GM10847 (cell line): ENCODE measurements around the gene BTN1A1.

Experiments used
- POLR2A ChIP-seq: IDR thresholded peaks from 2 replicates; pipeline ENCODE4 v1.6.1; 2011; ENCODE audit not compliant: insufficient read length; ENCODE audit errors: extremely low read depth

Gene BTN1A1, protein sequence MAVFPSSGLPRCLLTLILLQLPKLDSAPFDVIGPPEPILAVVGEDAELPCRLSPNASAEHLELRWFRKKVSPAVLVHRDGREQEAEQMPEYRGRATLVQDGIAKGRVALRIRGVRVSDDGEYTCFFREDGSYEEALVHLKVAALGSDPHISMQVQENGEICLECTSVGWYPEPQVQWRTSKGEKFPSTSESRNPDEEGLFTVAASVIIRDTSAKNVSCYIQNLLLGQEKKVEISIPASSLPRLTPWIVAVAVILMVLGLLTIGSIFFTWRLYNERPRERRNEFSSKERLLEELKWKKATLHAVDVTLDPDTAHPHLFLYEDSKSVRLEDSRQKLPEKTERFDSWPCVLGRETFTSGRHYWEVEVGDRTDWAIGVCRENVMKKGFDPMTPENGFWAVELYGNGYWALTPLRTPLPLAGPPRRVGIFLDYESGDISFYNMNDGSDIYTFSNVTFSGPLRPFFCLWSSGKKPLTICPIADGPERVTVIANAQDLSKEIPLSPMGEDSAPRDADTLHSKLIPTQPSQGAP

DNA sequence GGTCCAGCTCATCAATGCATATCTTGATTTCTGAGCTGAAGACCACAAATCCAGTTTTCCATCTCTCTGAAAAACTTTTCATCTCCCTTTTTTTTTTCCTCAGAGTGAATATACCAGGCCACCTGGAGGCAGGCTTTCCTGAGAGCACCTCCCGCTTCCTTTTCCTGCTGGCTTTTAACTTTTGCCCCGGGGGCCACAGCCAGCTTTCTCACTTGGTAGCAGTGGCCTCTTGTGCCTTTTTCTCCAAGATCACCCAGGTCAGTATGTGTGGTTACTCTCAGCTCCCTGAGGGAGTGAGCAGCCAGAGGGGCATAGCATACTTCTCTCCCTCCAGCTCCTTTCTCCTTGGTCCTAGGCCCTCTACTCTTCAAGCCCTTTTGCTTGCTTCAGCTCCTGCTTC, at the start of gene BTN1A1:
Gene BTN1A1 (plus strand): TSS at position 202 of the 400 bp plus-strand sequence. CDS start 984 bp downstream, outside the sequence.
- TF ChIP-seq POLR2A, result no peak

DNA sequence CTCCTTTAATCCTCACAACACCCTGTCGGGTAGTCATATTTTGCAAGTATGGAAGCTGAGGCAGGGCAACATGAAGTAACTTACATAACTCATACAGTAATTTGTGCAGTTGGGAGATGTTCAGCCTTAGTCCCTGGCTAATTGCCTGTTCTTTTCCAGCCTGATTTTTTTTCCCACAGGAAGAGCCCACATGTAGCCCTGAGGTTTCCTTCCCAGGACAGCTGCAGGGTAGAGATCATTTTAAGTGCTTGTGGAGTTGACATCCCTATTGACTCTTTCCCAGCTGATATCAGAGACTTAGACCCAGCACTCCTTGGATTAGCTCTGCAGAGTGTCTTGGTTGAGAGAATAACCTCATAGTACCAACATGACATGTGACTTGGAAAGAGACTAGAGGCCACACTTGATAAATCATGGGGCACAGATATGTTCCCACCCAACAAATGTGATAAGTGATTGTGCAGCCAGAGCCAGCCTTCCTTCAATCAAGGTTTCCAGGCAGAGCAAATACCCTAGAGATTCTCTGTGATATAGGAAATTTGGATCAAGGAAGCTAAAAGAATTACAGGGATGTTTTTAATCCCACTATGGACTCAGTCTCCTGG, 47.4 kb upstream of the BTN1A1 start:
- TF ChIP-seq POLR2A, result no peak

- TF ChIP-seq POLR2A, result no peak
Measured at GRCh38 chr6:26454631-26455030, 45.5 kb upstream of the BTN1A1 start.

DNA sequence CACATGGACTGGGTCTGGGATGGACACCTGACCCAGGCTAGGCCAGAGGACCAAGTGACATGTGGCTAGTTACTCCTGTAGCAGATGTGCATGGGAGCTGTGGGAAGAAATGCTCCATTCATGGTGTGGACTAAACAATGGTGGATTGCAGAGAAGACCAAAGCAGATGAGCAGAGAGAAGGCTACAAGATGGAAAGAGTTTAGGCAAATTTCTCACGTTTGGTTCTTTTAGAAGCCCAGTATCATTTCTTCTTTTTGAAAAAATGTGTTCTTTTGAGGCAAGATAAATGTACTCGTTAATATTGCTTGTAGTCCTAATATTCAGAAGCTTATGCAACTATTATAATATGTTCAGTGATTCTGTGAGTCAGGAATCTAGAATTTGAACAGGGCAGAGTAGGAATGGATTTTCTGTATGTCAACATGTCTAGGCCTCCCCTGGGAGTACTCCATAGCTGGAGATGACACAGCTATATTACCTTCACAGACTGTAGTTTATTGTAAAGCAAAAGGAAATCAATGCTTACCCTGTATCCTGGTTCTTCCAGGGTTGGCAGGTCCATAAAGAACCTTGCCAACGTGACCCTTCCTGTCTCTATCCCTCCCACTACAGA, 44.6 kb upstream of the BTN1A1 start:
- TF ChIP-seq POLR2A, result no peak

GRCh38 chr6:26457264-26457805, 42.8 kb upstream of the BTN1A1 start:
- no peak for TF ChIP-seq POLR2A

- no peak for TF ChIP-seq POLR2A
Measured at GRCh38 chr6:26457806-26458688, 42.1 kb upstream of the BTN1A1 start, which contains the start of gene BTN2A1. Gene BTN2A1 (plus strand): TSS chr6:26457955. CDS start chr6:26458637, 682 bp downstream.

- no peak for TF ChIP-seq POLR2A
Measured at GRCh38 chr6:26459023-26459810, 40.9 kb upstream of the BTN1A1 start.

DNA sequence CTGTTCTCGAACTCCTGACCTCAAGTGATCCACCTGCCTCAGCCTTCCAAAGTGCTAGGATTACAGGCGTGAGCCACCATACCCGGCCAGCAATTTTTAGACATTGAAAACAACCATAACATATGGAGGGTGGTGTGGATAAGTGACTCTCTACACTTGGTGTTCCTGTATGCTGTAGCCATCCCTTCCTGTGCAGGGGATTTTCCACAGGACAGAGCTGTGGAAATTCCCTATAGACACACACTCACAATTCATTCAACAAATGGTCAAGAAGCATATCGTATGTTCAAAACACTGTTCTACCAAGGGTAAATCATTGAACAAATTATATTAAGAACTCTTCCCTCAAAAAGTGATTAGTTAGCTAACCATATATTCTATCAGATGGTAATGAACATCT, 36.1 kb upstream of the BTN1A1 start:
- TF ChIP-seq POLR2A, result no peak

GRCh38 chr6:26464416-26465131, 35.5 kb upstream of the BTN1A1 start:
- TF ChIP-seq POLR2A, result no peak

- TF ChIP-seq POLR2A, result no peak
Measured at GRCh38 chr6:26465776-26466175, 34.3 kb upstream of the BTN1A1 start.

- no peak for TF ChIP-seq POLR2A
Measured at GRCh38 chr6:26468829-26469228, 31.3 kb upstream of the BTN1A1 start.

- TF ChIP-seq POLR2A, result no peak
Measured at GRCh38 chr6:26470643-26471042, 29.5 kb upstream of the BTN1A1 start.

DNA sequence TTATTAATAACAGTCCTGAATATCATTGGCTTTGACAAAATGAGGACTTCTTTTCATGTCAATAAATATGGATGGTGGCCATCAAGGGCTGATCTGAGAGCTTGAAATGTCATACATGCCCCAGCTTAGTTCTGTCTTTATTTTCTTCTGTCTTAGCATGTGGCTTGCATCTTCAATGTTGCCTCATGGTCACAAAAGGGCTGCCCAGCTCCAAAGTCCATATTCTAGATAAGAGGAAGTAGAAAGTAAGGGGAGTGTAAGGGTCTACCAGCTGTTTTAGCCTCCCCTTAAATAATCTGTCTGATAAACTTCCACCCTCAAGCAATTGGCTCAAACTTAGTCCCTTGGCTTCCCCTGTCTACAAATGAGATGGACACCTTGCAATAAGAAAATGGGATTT, 28.1 kb upstream of the BTN1A1 start:
- TF ChIP-seq POLR2A, result no peak
